Body of pancreas (tissue), 4 donors: ENCODE results near the gene QSOX1.

Experiments used
- POLR2A ChIP-seq, 3 donors: fragments of 450-650 bp; IDR thresholded peaks; one replicate each; pipeline ENCODE4 v1.6.1; 2016; ENCODE audit warnings: antibody characterized with exemption in 3 of 3, mild to moderate bottlenecking in 2 of 3
- TF ChIP-seq, protein P1 (sequence below), 7 experiments: fragments of 450-650 bp in 4 of 7; fragments of 200-600 bp in 3 of 7; sonication (generic) in 3 of 7; IDR thresholded peaks; one replicate each; pipeline ENCODE4 v1.5.1; 2016 to 2019; ENCODE audit warnings: antibody characterized with exemption in 7 of 7

DNA sequence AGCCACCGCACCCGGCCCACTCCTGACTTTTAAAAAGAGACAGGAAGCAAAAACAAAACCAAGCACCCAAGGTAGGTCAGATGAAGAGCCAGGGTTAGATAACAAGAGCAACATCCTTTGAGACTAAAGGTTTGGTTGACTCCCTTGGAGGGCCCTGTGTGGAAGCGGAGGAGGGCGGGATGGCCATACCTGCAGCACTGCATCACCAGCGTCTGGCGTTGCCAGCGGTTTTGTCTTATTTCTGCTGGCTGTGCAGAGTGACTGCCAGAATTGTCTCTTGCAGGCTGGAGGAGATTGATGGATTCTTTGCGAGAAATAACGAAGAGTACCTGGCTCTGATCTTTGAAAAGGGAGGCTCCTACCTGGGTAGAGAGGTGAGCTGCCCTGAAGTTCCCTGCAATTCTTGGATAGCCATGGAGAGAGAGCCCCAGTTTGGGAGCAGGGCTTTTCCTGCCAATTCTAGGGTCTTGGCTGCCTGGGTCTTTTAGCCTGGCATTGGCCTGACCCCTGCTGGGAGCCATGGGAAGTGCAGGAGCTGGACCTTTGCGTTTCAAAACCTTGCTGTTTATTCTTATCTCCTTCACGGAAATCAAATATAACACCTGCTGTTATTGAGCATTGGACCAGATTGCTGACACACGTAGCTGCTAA lies 24.0 kb downstream of the QSOX1 start:
- TF ChIP-seq, protein P1, sequence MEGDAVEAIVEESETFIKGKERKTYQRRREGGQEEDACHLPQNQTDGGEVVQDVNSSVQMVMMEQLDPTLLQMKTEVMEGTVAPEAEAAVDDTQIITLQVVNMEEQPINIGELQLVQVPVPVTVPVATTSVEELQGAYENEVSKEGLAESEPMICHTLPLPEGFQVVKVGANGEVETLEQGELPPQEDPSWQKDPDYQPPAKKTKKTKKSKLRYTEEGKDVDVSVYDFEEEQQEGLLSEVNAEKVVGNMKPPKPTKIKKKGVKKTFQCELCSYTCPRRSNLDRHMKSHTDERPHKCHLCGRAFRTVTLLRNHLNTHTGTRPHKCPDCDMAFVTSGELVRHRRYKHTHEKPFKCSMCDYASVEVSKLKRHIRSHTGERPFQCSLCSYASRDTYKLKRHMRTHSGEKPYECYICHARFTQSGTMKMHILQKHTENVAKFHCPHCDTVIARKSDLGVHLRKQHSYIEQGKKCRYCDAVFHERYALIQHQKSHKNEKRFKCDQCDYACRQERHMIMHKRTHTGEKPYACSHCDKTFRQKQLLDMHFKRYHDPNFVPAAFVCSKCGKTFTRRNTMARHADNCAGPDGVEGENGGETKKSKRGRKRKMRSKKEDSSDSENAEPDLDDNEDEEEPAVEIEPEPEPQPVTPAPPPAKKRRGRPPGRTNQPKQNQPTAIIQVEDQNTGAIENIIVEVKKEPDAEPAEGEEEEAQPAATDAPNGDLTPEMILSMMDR (IDR thresholded peaks at IDR 0.05) = peak; percentile 89 to 97 (median 95)
- TF ChIP-seq POLR2A (IDR thresholded peaks at IDR 0.05) = no peak
